GM13977 (cell line): ENCODE results near the gene SMURF2.

ENCODE experiments used
- DNase-seq: peaks from one replicate; pipeline ENCODE4 v3.0.0; 2012; ENCODE audit warnings: low spot score
- in situ Hi-C: fragments of 300-500 bp; cut with MboI; formaldehyde crosslinking; loops from one replicate; pipeline ENCODE4 v1.12.0; 2022; ENCODE audit warnings: low sequenced_read_pairs, low pct_unique_long_range_greater_than_20kb, mixed read lengths, inconsistent platforms; ENCODE audit not compliant: unreplicated experiment
- TF ChIP-seq, protein P1 (sequence below): IDR thresholded peaks from 2 replicates; pipeline ENCODE4 v1.5.1; 2012; ENCODE audit warnings: mild to moderate bottlenecking, control low read depth; ENCODE audit not compliant: insufficient read depth; ENCODE audit errors: extremely low read depth, missing control alignments

Gene SMURF2

GRCh38 chr17:64655704-64656103 lies 6.4 kb downstream of the SMURF2 start:
- DNase-seq, result no peak
- TF ChIP-seq, protein P1, sequence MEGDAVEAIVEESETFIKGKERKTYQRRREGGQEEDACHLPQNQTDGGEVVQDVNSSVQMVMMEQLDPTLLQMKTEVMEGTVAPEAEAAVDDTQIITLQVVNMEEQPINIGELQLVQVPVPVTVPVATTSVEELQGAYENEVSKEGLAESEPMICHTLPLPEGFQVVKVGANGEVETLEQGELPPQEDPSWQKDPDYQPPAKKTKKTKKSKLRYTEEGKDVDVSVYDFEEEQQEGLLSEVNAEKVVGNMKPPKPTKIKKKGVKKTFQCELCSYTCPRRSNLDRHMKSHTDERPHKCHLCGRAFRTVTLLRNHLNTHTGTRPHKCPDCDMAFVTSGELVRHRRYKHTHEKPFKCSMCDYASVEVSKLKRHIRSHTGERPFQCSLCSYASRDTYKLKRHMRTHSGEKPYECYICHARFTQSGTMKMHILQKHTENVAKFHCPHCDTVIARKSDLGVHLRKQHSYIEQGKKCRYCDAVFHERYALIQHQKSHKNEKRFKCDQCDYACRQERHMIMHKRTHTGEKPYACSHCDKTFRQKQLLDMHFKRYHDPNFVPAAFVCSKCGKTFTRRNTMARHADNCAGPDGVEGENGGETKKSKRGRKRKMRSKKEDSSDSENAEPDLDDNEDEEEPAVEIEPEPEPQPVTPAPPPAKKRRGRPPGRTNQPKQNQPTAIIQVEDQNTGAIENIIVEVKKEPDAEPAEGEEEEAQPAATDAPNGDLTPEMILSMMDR, result no peak
- in situ Hi-C loops, result loop anchor here (10.0 kb wide), 1 partner anchor 231 kb away; no protein-coding TSS in a partner anchor

- in situ Hi-C loops, result loop anchor here (10.0 kb wide), 1 partner anchor 229 kb away; no protein-coding TSS in a partner anchor
- DNase-seq, result no peak
- TF ChIP-seq, protein P1, result no peak
Observed at GRCh38 chr17:64653985-64654355, 8.1 kb downstream of the SMURF2 start.

GRCh38 chr17:64653325-64653984 lies 8.7 kb downstream of the SMURF2 start:
- TF ChIP-seq, protein P1, result no peak
- in situ Hi-C loops, result loop anchor here (10.0 kb wide), 1 partner anchor 229 kb away; no protein-coding TSS in a partner anchor
- DNase-seq, result no peak

DNA sequence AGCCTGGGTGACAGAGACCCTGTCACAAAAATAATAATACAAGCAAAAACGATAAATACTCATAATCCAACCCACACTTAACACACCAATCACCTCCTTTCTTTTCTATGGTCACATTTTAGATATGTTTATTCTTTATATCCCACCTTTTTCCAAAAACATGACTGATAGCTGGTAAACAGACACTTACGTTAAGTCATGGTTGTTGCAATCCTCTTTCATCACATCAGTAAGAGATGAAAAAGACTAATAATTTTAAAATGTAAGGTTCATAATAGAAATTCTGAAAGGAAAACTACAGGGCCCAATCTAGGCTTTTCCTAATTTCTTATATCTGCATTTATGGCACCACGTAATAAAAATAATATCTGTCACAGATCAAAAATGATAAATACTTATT lies 10.2 kb downstream of the SMURF2 start:
- no peak for DNase-seq
- TF ChIP-seq, protein P1, result no peak
- in situ Hi-C loops, result loop anchor here (10.0 kb wide), 1 partner anchor 227 kb away; no protein-coding TSS in a partner anchor

GRCh38 chr17:64648234-64648633 lies 13.9 kb downstream of the SMURF2 start:
- TF ChIP-seq, protein P1, result no peak
- no peak for DNase-seq
- in situ Hi-C loops, result loop anchor here (25.0 kb wide), 1 partner anchor 336 kb away; no protein-coding TSS in a partner anchor

- in situ Hi-C loops, result loop anchor here (25.0 kb wide), 1 partner anchor 336 kb away; no protein-coding TSS in a partner anchor
- no peak for DNase-seq
- TF ChIP-seq, protein P1, result no peak
Observed at GRCh38 chr17:64647817-64648216, 14.3 kb downstream of the SMURF2 start.
